HG03354 (cell line): Measurements from ENCODE around the gene ARVCF.

Source experiments
- ATAC-seq: cut with Tn5 transposase; IDR thresholded peaks from one replicate; pipeline ENCODE4 v1.9.1; 2021; ENCODE audit warnings: mild to moderate bottlenecking; ENCODE audit not compliant: unreplicated experiment, poor library complexity, severe bottlenecking

ARVCF gene

DNA sequence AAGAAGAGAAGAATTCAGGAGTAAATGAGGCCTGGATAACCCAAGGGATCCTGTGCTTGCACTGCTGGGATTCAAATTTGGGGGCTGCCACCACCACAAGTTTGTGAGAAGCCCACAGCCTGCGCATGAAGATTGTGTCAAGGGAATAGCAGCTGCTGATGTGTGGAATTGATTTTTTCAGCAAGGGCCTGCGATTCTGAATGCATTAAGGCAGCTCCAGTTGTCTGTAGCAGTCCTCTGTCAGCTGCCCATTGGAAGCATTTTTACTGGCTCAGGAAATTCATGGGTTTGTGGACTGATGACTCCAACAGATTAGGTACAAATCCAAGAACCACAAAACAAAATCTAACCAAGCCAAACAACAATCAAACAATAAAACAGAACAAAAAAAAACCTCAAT is 14.0 kb downstream of the ARVCF start:
- ATAC-seq: no peak

GRCh38 chr22:20002128-20002527 is 14.5 kb downstream of the ARVCF start:
- ATAC-seq: no peak

DNA sequence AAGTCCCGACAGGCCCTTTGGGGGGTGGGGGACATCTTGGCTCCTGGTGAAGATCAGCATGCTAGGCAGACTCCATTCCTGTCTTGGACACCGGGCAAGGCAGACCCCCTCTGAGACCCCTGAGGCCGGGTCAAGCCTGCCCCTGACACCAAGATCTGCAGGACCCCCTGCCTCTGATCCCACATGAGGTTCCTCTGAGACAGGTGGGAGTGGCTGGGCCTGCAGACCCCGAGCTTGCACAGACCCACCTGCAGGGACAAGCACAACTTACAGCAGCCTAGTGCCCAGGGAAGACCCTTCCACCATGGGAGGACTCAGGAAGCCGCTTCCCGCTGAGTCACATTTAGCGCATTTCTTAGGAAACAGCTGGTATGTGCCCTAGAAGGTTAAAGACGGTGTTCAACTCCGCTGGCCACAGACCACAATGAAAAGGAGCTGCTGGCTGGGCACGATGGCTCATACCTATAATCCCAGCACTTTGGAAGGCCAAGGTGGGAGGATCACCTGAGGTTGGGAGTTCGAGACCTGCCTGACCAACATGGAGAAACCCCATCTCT is 15.5 kb downstream of the ARVCF start:
- no peak for ATAC-seq

DNA sequence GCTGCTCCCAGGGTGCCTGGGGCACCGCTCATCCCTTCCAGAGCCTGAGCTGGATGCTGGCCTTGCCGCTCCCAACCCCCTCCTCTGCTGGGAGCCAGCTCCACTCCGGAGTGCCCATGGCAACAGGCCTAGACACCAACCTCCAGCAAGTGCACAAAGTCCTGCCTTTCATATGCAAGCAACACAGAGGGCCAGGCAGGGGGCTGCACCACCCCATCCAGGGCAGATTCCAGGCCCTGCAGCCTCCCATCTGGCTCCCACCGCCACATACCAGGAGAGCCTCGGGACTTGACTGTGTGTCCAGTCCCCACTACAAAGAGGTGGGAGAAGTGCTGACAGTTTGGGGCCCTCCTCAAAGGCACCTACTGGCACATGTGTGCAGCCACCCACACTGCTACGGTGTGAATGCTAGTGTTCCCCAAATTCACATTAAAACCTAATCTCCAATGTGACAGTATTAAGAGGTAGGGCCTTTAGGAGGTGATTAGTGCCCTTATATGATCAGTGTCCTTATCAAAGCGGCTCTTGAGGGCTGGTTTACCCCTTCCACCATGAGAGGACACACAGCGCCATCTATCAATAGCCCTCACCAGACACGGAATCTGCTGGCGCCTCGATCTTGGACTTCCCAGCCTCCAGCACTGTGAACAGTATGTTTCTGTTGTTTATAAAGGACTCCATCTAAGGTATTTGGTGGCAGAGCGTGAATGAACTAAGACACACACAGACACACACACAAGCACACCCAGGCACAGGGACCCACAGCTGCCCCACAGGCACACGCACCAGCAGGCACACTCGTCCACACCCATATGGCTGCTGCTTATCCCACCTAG is 16.2 kb downstream of the ARVCF start:
- ATAC-seq: no peak

DNA sequence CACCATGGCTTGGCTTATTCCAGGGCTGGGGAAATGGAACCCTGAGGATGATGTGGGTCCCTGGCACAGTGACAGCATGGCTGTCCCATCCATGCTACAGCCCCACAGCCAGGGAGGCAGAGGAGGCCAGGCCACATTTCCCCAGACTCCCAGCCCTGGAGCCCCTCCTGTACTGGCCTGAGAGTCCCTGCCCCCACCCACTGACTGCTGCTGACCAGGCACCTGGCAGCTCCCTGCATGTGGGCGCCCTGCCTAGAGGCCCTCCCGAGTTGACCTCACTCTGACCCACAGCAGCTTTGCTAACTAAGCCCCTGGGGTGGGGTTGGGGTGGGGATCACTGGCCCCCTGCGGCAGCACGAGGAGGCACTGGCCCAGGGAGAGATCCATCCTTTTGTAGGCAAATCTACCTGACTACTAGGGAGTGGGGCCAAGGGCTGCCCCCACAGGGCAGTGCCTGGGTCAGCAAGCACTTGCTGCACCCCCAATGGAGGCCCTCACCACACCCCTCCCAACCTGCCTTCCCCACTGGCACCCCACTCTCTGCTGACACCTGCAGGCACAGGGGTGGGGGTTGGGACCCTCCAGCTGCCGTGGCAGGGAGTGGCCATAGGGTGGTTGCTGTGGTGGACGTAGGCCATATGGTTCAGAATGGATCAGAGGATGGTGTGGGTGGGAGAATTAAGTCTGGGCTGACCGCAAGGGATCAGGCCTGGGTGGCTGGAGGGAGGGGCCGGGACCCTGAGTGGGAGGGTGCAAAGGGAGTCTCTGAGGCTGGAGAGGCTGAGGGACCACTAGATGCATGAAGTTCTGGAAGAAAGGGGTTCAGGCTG is 17.4 kb downstream of the ARVCF start:
- ATAC-seq: no peak

GRCh38 chr22:19998232-19998951 is 18.2 kb downstream of the ARVCF start:
- no peak for ATAC-seq

DNA sequence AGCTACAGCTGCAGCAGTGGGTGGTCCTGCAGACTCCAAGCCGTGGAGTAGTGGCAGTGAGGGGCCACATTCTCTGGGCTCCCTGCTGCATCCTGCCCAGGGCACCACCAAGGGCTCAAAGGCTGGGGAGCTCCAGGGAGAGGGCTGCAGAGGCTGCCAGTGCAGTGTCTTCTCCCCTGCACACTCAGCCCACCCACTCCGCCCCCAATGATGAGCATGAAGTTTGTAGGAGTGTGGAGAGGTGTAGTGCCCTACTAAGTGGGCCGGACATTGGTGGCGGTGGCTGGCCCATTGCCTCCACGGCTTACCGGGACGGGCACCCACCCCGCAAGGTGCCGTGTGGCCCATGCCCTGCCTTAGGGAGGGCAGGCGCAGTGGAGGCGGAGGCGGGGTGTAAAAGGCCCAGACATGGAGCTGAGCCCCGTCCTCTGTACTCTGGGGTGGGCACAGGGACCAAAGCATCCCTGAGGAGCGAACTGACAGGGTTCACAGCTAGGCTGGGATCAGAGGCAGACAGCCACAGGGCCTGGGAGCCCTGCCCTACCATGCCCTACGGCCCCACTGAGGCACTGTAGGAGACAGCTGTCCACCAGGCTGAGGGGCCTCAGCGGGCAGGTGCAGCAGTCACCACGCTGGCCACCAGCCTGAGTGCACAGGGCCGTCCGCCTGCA is 18.9 kb downstream of the ARVCF start:
- no peak for ATAC-seq

DNA sequence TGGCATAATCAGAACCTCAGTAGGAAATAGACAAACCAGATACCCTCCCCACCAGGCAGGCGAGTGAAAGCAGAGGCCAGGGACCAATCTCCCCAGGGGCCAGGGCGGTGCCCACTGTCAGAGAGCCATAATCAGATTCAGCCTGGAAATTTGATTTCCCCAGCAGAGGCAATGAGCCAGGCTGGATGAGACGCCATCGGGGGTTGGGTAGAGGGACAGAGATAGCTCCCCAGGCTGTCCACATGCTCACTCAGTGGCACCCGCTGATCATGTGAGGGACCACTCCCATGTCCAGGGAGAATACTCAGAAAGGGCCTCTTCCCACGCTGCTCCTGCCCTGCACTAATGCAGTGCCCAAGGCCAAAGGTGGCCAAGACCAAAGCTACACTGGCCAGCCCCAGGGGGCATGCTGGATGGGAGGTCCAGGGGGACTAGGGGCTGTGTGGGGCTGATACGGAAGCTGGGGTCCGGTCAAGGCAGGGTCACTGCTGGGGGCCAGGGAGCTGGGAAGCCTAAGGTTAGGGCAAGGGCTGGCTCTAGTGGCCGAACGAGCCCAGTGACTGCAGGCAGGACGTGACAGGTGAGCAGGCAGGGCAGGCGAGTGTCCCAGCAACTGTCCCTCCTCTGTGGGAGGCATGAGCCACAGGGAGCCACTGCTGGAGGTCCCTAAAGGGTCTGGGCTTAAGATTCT is 19.8 kb downstream of the ARVCF start:
- no peak for ATAC-seq

- no peak for ATAC-seq
Measured at GRCh38 chr22:19995611-19996339, 20.8 kb downstream of the ARVCF start.

DNA sequence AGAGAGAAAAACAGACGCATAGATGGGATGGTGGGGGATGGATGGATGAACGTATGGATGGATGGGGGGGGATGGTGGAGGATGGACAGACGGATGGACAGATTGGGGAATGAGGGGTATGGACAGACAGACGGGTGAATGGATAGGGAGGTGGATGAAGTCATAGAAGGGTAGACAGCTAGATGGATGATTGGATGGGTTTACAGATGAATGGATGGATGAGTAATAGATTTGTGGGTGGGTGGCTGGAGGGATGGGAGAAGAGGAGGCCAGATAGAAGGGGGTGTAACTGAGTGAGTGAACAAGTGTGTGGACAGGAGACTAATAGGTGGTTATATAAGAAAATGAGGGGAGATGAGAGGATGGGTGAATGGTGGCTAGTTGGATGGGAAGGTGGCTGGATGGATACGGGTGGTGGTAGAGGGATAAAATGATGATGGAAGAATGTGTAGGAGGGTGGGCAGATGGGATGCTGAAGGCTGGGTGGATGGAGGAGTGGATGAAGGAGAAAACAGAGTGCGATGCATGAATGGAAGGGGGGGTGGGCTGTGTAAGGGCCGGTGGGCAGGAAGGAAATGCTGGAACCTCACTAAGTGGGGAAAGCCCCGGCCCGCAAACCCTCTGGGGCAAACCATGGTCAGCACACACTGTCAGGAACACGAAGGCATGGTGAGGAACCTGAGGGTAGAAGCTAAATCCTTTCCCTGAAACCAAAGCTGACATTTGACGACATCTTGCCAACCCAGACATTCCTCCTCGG is 21.6 kb downstream of the ARVCF start:
- no peak for ATAC-seq

GRCh38 chr22:19993926-19994325 is 22.7 kb downstream of the ARVCF start:
- ATAC-seq: no peak

GRCh38 chr22:19992921-19993355 is 23.7 kb downstream of the ARVCF start:
- no peak for ATAC-seq

- ATAC-seq: no peak
Measured at GRCh38 chr22:19992481-19992911, 24.1 kb downstream of the ARVCF start.

- ATAC-seq: no peak
Measured at GRCh38 chr22:19991645-19992451, 24.8 kb downstream of the ARVCF start.

GRCh38 chr22:19991395-19991644 is 25.3 kb downstream of the ARVCF start:
- no peak for ATAC-seq

DNA sequence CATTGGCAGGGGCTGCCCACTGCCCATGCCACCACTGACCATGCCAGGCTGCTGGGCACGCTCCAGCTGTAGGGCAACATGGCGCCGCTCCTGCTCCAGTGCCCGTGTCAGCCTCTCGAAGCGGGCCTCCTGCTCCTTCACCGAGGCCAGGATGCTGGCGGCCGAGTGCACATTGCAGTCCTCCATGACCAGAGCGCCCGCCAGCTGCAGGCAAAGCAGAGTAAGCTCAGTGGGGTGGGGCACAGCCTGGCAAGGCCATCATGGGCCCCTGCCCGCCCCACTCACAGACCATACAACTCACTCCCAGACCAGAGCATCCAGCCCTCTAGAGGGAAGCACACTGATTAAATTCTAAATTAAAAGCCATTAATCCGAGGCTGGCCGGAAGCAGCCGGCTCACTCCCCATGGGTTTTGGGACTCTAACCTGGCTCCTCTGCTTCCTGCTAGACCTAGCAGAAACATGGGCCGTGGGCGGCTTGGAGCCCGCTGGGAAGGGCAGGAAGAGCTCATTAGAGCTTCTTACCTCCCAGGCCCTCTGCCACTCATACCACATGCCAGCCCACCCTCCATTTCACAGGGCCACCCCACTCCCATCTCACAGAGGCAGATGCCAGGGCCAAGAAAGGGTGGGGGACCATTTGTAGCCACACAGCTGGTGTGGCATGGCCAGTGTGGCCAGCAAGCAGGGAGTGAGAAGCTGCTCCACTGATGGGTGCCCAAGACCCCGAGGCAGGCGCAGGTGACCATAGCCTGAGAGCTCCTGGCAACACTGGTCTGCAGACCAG is 25.8 kb downstream of the ARVCF start:
- ATAC-seq: no peak
